ENCODE measurements around the gene SPNS1. TPM values are rescaled to one million over a fixed set of nuclear protein-coding genes. Genes with fewer than 3 reads are reported as not detected.

SPNS1 gene
- total and polyA plus RNA-seq, 4 donors = 11.5 to 20.5 (median 15.7) TPM

DNA sequence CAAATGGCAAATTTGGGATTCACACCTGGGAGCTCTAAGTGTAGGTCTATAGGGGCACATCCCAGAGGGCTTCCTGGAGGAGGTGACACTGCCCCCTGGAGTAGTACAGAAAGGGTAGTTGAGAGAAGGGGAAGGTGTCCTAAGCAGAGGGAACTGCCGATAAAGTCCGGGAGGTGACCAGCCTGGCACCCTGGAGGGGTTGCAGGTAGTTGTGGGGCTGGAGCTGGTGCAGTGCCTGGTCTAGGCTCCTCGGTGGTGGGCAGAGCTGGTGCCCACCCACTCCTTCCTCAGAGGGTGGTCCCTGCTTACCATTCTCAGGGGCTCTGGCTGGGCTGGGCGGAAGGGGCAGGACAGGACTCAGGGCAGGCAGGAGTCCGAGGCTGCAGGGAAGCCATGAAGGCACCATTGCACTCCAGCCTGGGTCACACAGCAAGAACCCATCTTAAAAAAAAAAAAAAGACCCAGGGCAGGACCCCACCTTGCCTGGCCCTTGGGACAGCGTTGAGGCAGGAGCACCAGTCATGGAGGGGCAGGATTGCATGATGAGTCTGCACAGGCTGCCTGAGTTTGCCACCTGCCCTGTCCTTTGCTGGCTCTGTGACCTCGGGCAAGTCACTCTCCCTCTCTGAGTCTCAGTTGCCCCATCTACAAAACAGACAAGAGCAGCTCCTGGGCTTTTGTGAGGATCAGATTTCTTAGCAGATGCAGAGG lies 54.0 kb downstream of the SPNS1 start:
- Histone ChIP-seq H3K36me3 (ENCODE audit: control insufficient read depth in 4 of 4, insufficient read depth in 3 of 4, low read depth in 1 of 4, low read length in 3 of 4) (no peaks in the 10 kb centered on the region), H3K27ac (ENCODE audit: low read depth in 1 of 2, low read length in 2 of 2) (no peak overlapping the region), H3K4me3 (ENCODE audit: low read depth in 1 of 3, low read length in 3 of 3) (no peak overlapping the region), H3K9ac (ENCODE audit: low read depth in 1 of 2, low read length in 2 of 2) (no peak overlapping the region), H3K9me3 (ENCODE audit: control insufficient read depth in 4 of 4, low read length in 3 of 4) (no peaks in the 10 kb centered on the region), H3K27me3 (ENCODE audit: control insufficient read depth in 4 of 4, insufficient read depth in 4 of 4, low read length in 3 of 4) (peaks cover 0 to 2% (median 0%) of the 10 kb centered on the region in 4 donors), H3K4me1 (ENCODE audit: control insufficient read depth in 4 of 4, insufficient read depth in 4 of 4, low read length in 3 of 4) (no peaks in the 10 kb centered on the region)
- no peak for TF ChIP-seq HNF4G (IDR thresholded peaks at IDR 0.05)
- TF ChIP-seq, protein P1, sequence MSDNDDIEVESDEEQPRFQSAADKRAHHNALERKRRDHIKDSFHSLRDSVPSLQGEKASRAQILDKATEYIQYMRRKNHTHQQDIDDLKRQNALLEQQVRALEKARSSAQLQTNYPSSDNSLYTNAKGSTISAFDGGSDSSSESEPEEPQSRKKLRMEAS (IDR thresholded peaks at IDR 0.05) = no peak
- TF ChIP-seq, protein P2, sequence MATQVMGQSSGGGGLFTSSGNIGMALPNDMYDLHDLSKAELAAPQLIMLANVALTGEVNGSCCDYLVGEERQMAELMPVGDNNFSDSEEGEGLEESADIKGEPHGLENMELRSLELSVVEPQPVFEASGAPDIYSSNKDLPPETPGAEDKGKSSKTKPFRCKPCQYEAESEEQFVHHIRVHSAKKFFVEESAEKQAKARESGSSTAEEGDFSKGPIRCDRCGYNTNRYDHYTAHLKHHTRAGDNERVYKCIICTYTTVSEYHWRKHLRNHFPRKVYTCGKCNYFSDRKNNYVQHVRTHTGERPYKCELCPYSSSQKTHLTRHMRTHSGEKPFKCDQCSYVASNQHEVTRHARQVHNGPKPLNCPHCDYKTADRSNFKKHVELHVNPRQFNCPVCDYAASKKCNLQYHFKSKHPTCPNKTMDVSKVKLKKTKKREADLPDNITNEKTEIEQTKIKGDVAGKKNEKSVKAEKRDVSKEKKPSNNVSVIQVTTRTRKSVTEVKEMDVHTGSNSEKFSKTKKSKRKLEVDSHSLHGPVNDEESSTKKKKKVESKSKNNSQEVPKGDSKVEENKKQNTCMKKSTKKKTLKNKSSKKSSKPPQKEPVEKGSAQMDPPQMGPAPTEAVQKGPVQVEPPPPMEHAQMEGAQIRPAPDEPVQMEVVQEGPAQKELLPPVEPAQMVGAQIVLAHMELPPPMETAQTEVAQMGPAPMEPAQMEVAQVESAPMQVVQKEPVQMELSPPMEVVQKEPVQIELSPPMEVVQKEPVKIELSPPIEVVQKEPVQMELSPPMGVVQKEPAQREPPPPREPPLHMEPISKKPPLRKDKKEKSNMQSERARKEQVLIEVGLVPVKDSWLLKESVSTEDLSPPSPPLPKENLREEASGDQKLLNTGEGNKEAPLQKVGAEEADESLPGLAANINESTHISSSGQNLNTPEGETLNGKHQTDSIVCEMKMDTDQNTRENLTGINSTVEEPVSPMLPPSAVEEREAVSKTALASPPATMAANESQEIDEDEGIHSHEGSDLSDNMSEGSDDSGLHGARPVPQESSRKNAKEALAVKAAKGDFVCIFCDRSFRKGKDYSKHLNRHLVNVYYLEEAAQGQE (IDR thresholded peaks at IDR 0.05) = no peak
- TF ChIP-seq YY1 (IDR thresholded peaks at IDR 0.05) = no peak
- TF ChIP-seq, protein P3, sequence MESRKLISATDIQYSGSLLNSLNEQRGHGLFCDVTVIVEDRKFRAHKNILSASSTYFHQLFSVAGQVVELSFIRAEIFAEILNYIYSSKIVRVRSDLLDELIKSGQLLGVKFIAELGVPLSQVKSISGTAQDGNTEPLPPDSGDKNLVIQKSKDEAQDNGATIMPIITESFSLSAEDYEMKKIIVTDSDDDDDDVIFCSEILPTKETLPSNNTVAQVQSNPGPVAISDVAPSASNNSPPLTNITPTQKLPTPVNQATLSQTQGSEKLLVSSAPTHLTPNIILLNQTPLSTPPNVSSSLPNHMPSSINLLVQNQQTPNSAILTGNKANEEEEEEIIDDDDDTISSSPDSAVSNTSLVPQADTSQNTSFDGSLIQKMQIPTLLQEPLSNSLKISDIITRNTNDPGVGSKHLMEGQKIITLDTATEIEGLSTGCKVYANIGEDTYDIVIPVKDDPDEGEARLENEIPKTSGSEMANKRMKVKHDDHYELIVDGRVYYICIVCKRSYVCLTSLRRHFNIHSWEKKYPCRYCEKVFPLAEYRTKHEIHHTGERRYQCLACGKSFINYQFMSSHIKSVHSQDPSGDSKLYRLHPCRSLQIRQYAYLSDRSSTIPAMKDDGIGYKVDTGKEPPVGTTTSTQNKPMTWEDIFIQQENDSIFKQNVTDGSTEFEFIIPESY (IDR thresholded peaks at IDR 0.05) = no peak
- TF ChIP-seq, protein P4, sequence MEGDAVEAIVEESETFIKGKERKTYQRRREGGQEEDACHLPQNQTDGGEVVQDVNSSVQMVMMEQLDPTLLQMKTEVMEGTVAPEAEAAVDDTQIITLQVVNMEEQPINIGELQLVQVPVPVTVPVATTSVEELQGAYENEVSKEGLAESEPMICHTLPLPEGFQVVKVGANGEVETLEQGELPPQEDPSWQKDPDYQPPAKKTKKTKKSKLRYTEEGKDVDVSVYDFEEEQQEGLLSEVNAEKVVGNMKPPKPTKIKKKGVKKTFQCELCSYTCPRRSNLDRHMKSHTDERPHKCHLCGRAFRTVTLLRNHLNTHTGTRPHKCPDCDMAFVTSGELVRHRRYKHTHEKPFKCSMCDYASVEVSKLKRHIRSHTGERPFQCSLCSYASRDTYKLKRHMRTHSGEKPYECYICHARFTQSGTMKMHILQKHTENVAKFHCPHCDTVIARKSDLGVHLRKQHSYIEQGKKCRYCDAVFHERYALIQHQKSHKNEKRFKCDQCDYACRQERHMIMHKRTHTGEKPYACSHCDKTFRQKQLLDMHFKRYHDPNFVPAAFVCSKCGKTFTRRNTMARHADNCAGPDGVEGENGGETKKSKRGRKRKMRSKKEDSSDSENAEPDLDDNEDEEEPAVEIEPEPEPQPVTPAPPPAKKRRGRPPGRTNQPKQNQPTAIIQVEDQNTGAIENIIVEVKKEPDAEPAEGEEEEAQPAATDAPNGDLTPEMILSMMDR (IDR thresholded peaks at IDR 0.05; ENCODE audit: low read depth, low read length, missing input control) = no peak
- TF ChIP-seq FOXA2 (IDR thresholded peaks at IDR 0.05) = no peak
- TF ChIP-seq, protein P5, sequence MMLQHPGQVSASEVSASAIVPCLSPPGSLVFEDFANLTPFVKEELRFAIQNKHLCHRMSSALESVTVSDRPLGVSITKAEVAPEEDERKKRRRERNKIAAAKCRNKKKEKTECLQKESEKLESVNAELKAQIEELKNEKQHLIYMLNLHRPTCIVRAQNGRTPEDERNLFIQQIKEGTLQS (IDR thresholded peaks at IDR 0.05) = no peak
- no peak for TF ChIP-seq FOXA1 (IDR thresholded peaks at IDR 0.05)
- no peak for TF ChIP-seq RXRA (IDR thresholded peaks at IDR 0.05)
- WGBS = 77% methylated on average over 7 of the region's 7 CpGs
- no peak for DNase-seq (ENCODE audit: low spot score)

DNA sequence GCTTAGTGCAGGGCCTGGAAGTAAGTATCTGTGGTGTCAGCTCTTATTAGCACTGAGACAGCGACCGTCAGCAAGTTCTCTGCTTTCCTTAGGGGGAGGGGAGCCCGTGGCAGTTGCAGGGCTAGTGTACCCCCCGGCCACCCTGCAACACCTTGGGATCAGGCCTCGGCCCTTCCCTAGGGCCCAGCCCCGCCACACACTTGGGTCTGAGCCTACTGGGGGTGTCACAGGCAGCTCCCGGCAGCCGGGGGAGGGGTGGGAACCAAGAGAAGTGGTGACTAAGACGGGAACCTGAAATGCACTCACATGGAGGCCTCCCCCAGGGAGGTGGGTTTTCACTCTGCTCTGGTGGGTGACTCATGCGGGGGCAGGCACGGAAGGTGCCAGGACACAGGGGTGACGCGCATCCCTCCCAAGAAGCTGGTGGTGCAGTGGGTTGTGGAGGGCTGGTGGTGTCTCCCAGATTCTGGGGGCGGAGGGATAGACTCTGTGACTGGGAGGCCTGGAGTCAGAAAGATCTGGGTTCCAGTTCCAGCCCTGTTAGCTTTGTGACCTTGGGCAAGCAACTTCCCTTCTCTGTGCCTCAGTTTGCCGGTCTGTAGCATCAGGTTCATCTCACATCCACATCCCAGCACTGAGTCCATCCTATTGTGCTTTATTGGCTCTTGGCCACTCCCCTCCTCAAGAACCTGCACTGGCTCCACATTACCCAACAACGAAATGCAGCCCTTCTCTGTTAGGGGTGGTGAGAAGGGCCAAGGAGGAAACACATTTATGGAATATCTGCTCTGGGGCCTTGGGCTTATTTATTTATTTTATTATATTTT lies 54.8 kb downstream of the SPNS1 start:
- H3K9me3 ChIP-seq (ENCODE audit: control insufficient read depth in 4 of 4, low read length in 3 of 4) = no peaks in the 10 kb centered on the region
- no peak overlapping the region for H3K9ac ChIP-seq (ENCODE audit: low read depth in 1 of 2, low read length in 2 of 2)
- DNase-seq (ENCODE audit: low spot score) = no peak
- no peak overlapping the region for H3K4me3 ChIP-seq (ENCODE audit: low read depth in 1 of 3, low read length in 3 of 3)
- 59% methylated on average over 16 of the region's 16 CpGs for WGBS
- no peaks in the 10 kb centered on the region for H3K36me3 ChIP-seq (ENCODE audit: control insufficient read depth in 4 of 4, insufficient read depth in 3 of 4, low read depth in 1 of 4, low read length in 3 of 4)
- H3K27me3 ChIP-seq (ENCODE audit: control insufficient read depth in 4 of 4, insufficient read depth in 4 of 4, low read length in 3 of 4) = no peaks in the 10 kb centered on the region
- H3K4me1 ChIP-seq (ENCODE audit: control insufficient read depth in 4 of 4, insufficient read depth in 4 of 4, low read length in 3 of 4) = no peaks in the 10 kb centered on the region
- TF ChIP-seq HNF4G (IDR thresholded peaks at IDR 0.05) (no peak), JUND (IDR thresholded peaks at IDR 0.05) (no peak), NR2F2 (IDR thresholded peaks at IDR 0.05) (no peak), RXRA (IDR thresholded peaks at IDR 0.05) (no peak), FOXA2 (IDR thresholded peaks at IDR 0.05) (no peak)
- TF ChIP-seq, protein P2 (IDR thresholded peaks at IDR 0.05) = no peak
- TF ChIP-seq, protein P3 (IDR thresholded peaks at IDR 0.05) = no peak
- no peak overlapping the region for H3K27ac ChIP-seq (ENCODE audit: low read depth in 1 of 2, low read length in 2 of 2)

Data from liver (tissue), 9 donors.